A673 (cell line): ENCODE data around the gene CSNK1A1L.

Experiments
- CTCF ChIP-seq: fragments of 300-800, 200-600 bp; sonication (generic); conservative IDR thresholded peaks from 2 replicates; pipeline ENCODE4 v1.5.1; 2017; ENCODE audit warnings: low read depth, mild to moderate bottlenecking, antibody characterized with exemption, low read length, moderate library complexity, mixed read lengths
- EZH2 ChIP-seq: fragments of 200-600 bp; sonication (generic); IDR thresholded peaks from 2 replicates; pipeline ENCODE4 v1.6.1; 2017; ENCODE audit warnings: borderline replicate concordance, low read depth, mild to moderate bottlenecking, mixed read lengths, antibody characterized with exemption, low read length; ENCODE audit not compliant: poor library complexity, severe bottlenecking

- no peak for TF ChIP-seq CTCF
- no peak for TF ChIP-seq EZH2
Observed at GRCh38 chr13:37129866-37130265, 24.4 kb upstream of the CSNK1A1L start.
